ENCODE data around the gene ALKBH5.

Gene ALKBH5

GRCh38 chr17:18179196-18179595 lies 4.4 kb upstream of the ALKBH5 start (continued):
- TF ChIP-seq INSM2 (tag by site-specific recombination; IDR thresholded peaks at IDR 0.05), result no peak
- TF ChIP-seq ZNF48 (tag by site-specific recombination; IDR thresholded peaks at IDR 0.05), result no peak
- no peak for TF ChIP-seq ZNF596 (tag by site-specific recombination; IDR thresholded peaks at IDR 0.05)
- no peak for TF ChIP-seq KLF10 (tag by site-specific recombination; IDR thresholded peaks at IDR 0.05)
- TF ChIP-seq ZNF391 (tag by site-specific recombination; IDR thresholded peaks at IDR 0.05; ENCODE audit: borderline replicate concordance, low read depth), result no peak
- TF ChIP-seq ZNF221 (tag by site-specific recombination; IDR thresholded peaks at IDR 0.05; ENCODE audit: borderline replicate concordance), result no peak
- no peak for TF ChIP-seq ZNF777 (tag by site-specific recombination; IDR thresholded peaks at IDR 0.05; ENCODE audit: borderline replicate concordance)
- TF ChIP-seq ZNF623 (tag by site-specific recombination; IDR thresholded peaks at IDR 0.05), result no peak
- no peak for TF ChIP-seq ZNF561 (tag by site-specific recombination; IDR thresholded peaks at IDR 0.05; ENCODE audit: borderline replicate concordance)
- no peak for TF ChIP-seq ZNF692 (tag by site-specific recombination; IDR thresholded peaks at IDR 0.05)

- ChIA-PET POLR2A (interaction anchor here (0.7 to 1.8 kb wide), 3 partner anchors 10 to 362 kb away, joined by 6 to 16 read pairs (median 6); no protein-coding TSS in a partner anchor), CTCF (interaction anchor here (1.1 kb wide), 1 partner anchor 39 kb away, joined by 4 read pairs; no protein-coding TSS in a partner anchor)
- TF ChIP-seq ZFHX2 (tag by site-specific recombination; conservative IDR thresholded peaks at IDR 0.05), result peak; percentile 29; the same call in 1 of the 2 replicates
- TF ChIP-seq KLF1 (tag by site-specific recombination; IDR thresholded peaks at IDR 0.05), result no peak
- no peak for TF ChIP-seq ZNF354C (tag by site-specific recombination; IDR thresholded peaks at IDR 0.05; ENCODE audit: borderline replicate concordance, low read depth)
- no peak for TF ChIP-seq GLIS1 (tag by site-specific recombination; IDR thresholded peaks at IDR 0.05)
- TF ChIP-seq ZFP37 (tag by site-specific recombination; IDR thresholded peaks at IDR 0.05), result no peak
- TF ChIP-seq ZBTB49 (tag by site-specific recombination; IDR thresholded peaks at IDR 0.05; ENCODE audit: low read depth), result no peak
- TF ChIP-seq EGR2 (tag by site-specific recombination; IDR thresholded peaks at IDR 0.05; ENCODE audit: low read depth), result 0 out of 2 replicates have a peak, but pooled peaks have one; percentile 18
- no peak for TF ChIP-seq SCRT1 (tag by site-specific recombination; IDR thresholded peaks at IDR 0.05; ENCODE audit: borderline replicate concordance)
- TF ChIP-seq PRDM10 (tag by site-specific recombination; IDR thresholded peaks at IDR 0.05), result no peak
- no peak for TF ChIP-seq ZXDB (tag by site-specific recombination; IDR thresholded peaks at IDR 0.05)
- TF ChIP-seq GFI1B (tag by site-specific recombination; IDR thresholded peaks at IDR 0.05), result peak; percentile 54; the same call in 1 of the 2 replicates
- no peak for TF ChIP-seq ZNF449 (tag by site-specific recombination; IDR thresholded peaks at IDR 0.05)
- TF ChIP-seq ZNF777 (tag by site-specific recombination; IDR thresholded peaks at IDR 0.05; ENCODE audit: borderline replicate concordance), result no peak
- no peak for TF ChIP-seq ZNF274 (IDR thresholded peaks at IDR 0.05; ENCODE audit: low read length)
- no peak for TF ChIP-seq ZNF274 (tag by site-specific recombination; IDR thresholded peaks at IDR 0.05; ENCODE audit: borderline replicate concordance)
- peaks cover 7% of the 10 kb centered on the region; the same call in 1 of the 2 replicates for H3K4me1 ChIP-seq (ENCODE audit: control insufficient read depth, insufficient read depth, low read length)
- no peak overlapping the region for H3K27ac ChIP-seq (ENCODE audit: extremely low read depth, low read depth, low read length)
- peaks cover 0 to 5% of the 10 kb centered on the region in 2 experiments; a peak in 1 of 3 replicates for H3K36me3 ChIP-seq (ENCODE audit: control insufficient read depth in 2 of 2, insufficient read depth in 1 of 2, low read length in 2 of 2)
- H3K9me3 ChIP-seq (ENCODE audit: control insufficient read depth, insufficient read depth, low read depth, low read length), result no peaks in the 10 kb centered on the region
- H3K4me3 ChIP-seq (ENCODE audit: low read depth, low read length), result no peak overlapping the region
These were observed 3.8 kb upstream of the ALKBH5 start for GRCh38 chr17:18179804-18180203.

All from HEK293 (cell line).